NCI-H2171 treated with DMSO at 0.1 percent for 48 hours (cell line): ENCODE results near the gene THSD4.

Experiments
- DNase-seq: peaks from one replicate; lab custom pipeline; 2025; lab: John Stamatoyannopoulos, UW

Gene THSD4

DNA sequence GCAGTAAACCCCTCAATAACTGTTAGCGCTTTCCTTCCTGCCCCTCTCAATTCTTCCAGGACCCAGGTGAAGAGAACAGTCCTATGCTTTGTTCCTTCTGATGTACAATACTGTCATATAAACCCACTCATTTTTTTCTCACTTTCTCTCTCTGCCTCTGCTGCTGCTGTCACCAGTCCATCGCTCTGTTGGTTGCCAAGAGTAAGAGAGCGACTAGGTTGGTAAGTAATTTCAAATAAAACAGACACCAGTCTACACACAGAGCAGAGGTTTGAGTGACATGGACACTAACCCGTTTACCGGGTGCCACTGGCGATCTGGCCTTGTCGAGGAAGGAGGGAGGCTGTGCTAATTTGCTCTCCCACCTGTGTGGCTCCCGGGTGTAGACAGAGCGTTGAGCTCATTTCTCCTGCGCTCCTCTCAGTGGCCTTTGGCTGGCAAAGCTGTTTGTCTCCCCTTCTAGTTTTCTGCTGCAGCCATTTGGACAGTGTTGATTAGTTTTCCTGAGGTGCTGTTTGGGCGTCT, 215.4 kb downstream of the THSD4 start:
- DNase-seq: no peak

- DNase-seq: no peak
Measured at GRCh38 chr15:71331173-71331572, 215.9 kb downstream of the THSD4 start.

- no peak for DNase-seq
Measured at GRCh38 chr15:71332431-71333004, 217.2 kb downstream of the THSD4 start.

DNA sequence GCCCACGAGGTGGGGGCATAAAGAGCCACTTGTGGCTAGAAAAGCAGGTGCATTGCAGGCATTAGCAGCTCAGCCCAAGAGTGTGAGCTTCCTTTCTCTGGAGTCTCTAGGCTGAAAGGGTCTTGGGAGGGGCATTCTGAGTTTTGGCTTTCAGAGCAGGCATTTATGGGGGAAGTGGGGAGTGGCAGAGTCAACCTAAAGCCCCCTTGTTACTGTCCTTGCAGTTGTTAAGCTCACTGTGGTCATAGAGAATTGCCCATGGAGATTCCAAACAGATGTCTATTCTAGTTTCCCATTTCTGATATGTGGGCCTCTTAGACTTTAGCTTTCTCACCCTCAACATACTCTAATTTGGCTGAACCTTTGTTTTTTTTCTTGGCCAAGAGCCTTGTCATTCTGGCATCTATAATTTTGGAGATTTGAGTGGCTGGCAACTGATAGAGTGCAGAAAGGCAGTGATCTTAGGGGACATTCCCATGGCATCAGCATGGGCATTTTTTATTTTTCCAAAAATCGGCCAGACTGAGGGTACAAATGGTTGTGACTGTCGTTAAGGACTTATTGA, 217.9 kb downstream of the THSD4 start:
- no peak for DNase-seq

DNA sequence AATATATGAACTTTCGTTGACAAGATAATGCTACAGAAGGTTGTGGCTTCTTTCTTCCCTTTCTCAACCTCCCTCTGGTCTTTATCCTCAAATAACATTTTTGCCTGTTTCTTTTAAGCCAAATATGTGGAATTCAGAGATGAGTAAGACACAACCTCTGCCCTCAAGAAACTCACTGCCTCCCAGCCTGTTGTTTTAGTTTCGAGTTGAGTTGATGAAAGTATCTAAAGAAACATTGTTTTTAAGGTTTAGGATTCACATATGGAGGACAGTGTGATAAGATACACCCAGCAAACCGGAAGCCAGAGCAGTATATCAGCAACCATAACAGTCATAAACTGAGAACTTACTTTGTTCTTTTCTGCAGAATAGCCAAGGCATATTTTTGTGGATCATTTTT, 218.6 kb downstream of the THSD4 start:
- no peak for DNase-seq

- no peak for DNase-seq
Measured at GRCh38 chr15:71334434-71334833, 219.2 kb downstream of the THSD4 start.

DNA sequence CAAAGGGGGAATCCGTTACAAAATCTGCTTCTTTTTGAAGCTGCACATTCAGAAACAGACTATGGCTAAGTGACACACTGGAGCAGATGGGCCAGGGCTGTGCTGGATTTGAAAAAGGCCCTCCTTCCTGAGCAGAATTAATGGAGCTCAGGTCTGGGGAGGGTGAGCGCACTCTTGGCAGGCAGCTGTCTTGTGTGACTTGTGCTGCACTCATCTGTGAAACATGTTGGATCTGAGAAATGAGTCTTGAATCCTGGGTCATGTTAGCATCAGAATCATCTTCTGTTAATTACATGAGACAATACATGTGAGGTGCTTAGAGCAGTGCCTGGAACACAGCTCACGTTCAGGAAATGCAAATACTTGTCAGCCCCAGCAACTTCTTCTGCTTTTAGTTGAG, 219.6 kb downstream of the THSD4 start:
- DNase-seq: no peak

- no peak for DNase-seq
Measured at GRCh38 chr15:71335591-71335990, 220.3 kb downstream of the THSD4 start.

GRCh38 chr15:71336671-71337070, 221.4 kb downstream of the THSD4 start:
- no peak for DNase-seq

- no peak for DNase-seq
Measured at GRCh38 chr15:71337197-71337845, 222.1 kb downstream of the THSD4 start.

GRCh38 chr15:71338265-71338664, 223.0 kb downstream of the THSD4 start:
- DNase-seq: no peak

- no peak for DNase-seq
Measured at GRCh38 chr15:71338827-71339542, 223.7 kb downstream of the THSD4 start.

GRCh38 chr15:71341811-71342550, 226.7 kb downstream of the THSD4 start:
- DNase-seq: no peak

GRCh38 chr15:71342658-71343057, 227.4 kb downstream of the THSD4 start:
- DNase-seq: no peak

DNA sequence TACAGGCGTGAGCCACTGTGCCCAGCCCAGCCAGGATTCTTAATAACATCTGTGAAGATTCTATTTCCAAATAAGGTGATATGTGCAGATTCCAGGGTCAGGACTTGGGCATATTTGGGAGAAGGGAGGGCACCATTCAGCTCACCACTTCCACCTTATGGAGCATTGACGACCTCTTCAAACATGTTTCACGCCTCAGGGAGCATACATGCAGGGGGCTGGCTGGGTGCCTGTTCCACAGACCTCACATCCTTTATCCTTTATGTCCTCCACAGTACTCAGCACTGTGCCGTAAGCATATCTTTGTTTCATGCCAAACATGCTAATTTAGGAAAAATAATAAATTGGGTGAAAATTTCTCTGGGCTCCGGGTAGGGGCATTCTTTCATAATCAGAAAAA, 229.0 kb downstream of the THSD4 start:
- DNase-seq: no peak

- no peak for DNase-seq
Measured at GRCh38 chr15:71345186-71345585, 229.9 kb downstream of the THSD4 start.

DNA sequence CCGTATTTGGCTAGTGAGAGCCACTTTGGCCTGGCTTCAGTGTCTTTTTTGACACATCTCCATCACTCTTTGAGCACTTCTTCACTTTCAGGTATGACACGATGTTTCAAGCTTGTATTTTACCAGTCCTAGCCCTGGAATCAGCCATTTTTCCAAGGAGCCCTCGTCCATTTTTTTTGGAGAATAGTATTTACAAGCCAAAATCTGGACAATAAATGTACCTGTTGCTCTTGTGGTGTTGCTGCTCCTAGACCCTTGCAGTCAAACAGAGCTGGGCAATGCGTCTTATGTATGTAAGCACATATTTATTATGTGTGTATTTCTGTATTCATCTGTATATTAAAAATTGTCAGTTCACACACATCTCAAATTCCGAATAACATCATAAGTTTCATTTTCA, 231.2 kb downstream of the THSD4 start:
- no peak for DNase-seq

GRCh38 chr15:71348597-71348996, 233.3 kb downstream of the THSD4 start:
- no peak for DNase-seq

GRCh38 chr15:71349336-71349735, 234.1 kb downstream of the THSD4 start:
- DNase-seq: no peak

DNA sequence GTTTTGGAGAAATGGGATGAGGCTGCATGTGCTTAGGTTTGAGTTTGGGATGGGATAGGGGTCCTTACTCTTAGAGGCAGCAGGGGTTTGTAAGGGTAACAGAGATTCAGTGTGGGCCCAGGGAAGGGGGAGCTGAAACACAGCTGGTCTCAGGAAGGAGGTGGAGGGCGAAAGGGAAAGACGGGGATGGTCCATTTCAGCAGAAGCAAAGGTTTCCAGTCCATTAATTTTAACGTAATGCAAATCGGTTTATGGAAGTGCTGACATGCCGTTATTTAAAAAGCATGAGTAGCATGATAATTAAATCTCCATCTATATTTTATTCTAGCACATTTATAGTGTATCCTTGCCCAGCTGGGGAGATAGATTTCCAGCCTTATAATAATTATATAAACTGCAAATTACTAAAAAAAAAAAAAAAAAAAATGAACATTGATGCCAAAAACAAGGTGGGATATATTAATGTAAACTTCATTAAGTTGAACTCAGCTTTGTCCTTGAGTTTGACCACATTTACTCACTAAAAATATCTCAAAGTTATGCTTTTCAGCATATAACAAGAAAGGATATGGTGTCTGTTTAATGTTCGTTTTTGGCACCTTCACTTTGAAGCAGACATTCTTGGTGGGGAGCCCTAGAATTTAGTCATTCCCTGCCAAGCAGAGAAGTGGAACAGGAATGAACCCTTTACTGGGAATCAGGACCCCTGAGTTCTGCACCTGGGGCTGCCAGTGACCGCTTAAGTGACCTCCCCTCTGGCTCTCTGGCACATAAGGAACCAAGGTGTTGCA, 234.7 kb downstream of the THSD4 start:
- DNase-seq: no peak

DNA sequence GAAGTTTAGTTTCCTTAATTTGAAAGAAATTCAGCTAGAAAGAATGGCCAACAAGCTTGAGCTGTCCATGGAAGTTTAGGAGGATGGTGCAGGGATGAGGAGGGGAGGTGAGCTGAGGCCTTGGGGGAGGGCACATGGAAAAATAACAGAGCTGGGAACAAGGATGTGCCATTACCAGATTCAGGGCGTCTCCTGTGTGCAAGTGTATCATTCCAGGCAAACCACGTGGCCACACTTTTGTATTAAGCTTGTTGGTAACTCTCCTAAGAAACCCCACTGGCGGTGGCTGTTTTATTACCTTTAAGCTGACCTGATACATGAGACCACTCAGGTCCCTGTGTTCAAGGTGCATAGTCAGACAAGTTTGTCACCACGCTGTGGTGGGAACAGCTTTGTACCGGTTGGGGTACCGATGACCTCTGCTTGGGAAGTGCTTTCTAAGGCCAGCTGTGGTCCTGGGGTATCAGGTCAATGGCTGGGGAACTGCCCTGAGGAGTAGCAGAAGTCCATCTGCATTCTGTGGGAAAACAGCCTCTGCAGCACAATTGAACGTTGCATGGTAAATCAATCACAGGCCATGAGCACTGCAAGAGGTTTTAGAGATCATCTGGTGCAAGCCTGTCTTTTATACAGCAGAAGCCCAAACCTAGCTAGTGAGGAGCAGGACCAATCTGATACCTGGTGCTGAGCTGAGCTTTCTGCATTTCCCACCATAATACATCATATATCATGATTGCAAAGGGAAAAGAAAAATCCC, 235.5 kb downstream of the THSD4 start:
- no peak for DNase-seq
